Hematopoietic multipotent progenitor cell treated with erythropoietin and hydrocortisone succinate and interleukin-3 and kit ligand, for 15 days (in vitro differentiated cells): ENCODE data around the gene CDH4.

Experiments used
- DNase-seq: peaks from one replicate; pipeline ENCODE4 v3.0.0-alpha.2; 2015; ENCODE audit warnings: low spot score

CDH4 gene

DNA sequence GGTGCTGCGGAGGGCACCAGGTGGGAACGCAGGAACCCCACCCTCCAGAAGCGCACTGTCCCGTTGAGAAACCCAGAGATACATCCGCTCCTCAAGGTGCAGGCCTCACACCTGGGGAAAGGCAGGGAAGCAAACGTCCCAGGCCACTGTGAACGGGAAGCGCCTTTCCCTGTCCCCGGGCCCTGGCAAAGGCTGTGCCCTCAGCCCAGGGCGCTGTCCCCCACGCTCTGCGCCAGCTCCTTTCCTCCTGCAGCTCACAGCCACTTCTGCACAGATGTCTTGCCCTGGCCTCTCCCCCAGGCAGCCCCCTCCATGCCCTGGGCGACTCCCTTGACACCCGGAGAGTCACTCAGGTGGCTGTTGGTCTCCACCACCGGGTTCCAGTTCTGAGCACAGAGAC lies 609.8 kb downstream of the CDH4 start:
- no peak for DNase-seq

DNA sequence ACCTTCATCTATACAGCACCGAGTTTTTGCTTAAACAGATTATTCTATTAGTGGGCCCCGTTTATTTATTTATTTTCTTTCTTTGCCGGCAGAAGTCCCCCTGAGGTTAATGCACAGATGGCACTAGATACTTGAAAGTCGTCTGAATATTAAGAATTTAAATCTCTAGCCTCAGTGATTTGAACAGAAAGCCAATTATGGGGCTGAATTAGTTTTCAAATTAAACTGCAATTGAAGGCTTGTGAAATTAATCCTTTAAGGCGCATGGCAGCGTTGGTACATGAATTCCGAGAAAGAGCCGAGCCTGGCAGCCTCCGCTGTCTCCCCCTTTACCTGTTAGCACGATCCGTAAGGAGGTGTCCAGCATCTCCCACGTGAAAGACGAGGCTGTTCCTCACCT lies 610.8 kb downstream of the CDH4 start:
- no peak for DNase-seq

DNA sequence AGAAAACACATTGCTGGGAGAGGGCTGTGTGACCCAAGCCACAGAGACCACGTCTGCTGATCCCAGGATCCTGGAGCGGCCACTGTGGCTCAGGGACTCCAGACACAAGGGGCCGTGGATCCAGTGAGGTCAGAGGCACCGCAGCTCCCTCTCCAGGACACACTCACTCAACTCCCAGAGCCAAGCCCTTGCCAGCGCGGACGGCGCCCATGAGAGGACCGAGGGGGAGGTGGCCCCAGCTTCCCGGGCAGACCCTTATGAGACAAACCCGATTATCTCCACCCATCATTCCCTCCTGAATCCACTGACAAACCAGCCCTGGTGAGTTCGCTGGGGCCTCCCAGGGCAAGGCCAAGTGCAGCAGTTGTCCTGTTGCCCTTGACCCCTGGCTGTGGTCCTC lies 612.4 kb downstream of the CDH4 start:
- DNase-seq = no peak

DNA sequence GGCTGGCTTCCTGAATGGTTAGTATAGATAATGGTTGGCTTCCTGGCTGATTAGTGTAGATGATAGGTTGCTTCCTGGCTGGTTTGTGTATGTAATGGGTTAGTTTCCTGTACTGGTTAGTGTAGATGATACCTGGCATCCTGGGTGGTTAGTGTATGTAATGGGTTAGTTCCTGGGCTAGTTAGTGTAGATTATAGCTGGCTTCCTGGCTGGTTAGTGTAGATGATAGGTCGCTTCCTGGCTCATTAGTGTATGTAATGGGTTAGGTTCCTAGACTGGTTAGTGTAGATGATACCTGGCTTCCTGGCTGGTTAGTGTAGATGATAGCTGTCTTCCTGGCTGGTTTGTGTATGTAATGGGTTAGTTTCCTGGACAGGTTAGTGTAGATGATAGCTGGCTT lies 613.3 kb downstream of the CDH4 start:
- no peak for DNase-seq

DNA sequence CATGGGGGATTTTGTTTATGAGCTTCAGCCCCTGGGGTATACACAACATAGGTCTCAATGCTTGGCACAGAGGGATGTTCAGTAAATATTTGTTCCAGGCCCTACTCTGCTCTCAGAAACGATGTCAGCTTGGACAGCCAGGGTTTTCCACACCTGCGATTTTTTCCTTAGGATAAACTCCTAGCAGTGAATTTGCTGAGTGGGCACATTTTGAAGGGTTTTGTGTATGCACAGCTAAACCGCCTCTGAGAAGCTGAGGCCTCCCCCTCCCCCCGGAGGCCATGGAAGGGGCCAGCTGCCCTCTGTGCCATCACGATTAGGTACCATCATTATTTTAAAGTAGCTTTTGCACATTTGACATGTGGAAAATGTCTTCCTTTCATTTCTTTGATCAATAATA lies 614.1 kb downstream of the CDH4 start:
- no peak for DNase-seq

DNA sequence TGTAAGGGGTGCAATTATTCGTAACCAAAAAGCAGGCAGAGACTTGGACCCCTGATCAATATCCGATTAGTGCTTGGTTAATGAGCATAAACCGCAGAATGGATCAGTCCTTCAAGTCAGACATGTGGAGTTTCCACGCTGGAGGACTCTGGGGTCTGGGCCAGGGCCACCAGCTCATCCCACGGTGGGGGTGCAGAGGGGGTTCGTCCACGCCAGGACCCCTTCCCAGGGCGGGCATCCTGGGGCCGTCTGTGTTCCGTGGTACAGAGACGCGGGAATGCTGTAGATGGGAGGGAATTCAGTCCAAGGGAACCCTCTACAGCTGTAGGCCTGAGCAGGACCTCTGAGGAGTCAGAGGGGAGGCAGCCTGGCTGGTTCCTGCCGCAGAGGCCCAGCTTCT lies 615.9 kb downstream of the CDH4 start:
- DNase-seq = no peak

DNA sequence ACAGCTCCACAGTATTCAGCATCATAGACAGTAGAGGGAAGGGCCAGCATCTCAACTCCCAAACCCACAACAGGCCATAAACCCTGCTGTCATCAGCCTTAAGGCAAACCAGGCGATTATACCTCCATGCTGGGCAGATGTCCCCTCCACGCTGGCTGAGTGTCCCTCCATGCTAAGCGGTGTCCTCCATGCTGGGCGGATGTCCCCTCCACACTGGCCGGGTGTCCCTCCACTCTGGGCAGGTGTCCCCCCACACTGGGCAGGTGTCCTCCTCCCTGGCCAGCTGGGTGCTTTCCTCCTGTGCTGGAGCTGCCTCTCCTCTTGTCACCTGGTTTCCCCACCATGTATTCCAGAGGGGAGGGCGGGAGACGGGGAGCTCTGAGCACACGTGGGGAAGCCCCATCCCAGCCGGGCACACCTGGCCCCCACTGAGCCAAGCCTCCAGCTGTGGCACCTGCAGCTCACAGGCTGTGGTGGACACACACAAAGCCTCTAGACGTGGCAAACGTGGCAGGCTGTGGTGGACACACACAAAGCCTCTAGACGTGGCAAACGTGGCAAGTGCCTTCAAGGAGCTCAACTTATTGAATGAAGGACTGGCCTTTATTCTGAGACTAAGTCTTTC lies 616.5 kb downstream of the CDH4 start:
- no peak for DNase-seq

DNA sequence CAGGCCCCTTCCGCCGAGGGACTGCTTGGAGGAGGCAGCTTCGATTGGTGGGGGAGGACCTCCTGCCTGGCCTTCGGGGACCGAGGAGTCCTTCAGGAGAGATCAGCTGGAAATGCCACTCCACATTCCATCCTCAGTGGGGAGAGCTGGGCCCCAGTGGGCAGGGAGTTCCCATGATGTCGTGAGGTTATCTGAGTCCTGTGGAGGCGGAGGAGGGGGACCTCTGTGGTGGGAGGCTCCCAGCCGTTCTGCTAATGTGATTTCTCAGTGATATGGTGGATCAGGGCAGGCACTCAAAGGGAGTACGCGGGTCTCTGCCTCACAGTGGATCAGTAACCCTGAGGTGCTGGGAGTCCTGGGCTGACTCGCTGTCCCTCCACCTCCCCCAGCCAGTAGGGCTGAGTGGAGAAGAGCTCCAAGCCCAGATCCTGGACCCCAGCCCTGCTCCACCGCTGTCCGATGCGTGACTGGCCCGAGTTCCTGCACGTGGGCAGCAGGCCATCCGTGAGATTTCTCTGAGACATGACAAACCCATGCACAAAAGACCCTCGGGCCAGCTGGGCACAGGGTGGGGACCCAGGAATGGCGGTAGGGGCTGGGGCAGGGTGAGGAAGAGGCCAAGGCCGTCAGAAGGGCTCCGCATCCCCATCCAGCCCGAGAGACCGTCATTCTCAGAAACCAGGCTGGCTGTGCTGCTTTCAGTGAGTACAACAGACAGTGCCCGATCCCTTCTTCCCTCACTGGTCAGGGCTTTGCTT lies 617.9 kb downstream of the CDH4 start:
- DNase-seq = no peak

DNA sequence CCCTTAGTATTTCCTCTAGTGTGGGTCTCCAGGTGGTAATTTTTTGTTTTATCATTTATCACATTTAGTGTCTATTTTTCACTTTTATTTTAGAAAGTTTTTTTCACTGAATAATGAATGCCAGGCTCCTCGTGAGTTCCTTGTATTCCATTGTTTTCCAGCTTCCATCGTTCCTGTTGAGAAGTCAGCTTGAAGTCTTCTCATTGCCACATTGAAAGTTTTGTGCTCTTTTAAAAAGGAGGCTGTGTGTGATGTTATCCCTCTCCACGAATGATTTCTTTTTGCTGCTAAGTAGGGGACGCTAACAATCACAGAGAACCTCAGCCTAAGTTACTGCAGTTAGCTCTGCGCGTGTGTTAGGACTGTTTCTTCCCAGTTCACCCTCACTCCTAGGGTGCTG lies 619.1 kb downstream of the CDH4 start:
- DNase-seq = no peak

DNA sequence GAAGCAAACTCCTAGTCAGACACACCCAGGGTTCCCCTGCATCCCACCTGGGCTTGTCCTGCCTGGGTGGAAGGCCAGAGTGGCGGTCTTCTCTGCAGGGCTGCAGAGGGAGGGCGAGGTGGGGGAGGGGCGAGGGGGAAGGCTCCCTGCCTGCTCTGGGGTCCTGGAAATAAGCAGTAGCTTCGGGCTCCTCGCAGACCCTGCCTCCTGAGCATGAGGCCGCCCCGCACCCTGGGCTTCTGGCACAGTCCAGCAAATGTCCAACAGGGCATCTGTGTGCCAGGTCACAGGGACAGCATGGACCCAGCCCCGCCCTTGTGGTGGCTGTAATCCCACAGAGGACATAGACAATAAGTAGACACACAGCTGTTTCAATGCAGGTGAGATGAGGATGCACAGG lies 619.9 kb downstream of the CDH4 start:
- DNase-seq = no peak

DNA sequence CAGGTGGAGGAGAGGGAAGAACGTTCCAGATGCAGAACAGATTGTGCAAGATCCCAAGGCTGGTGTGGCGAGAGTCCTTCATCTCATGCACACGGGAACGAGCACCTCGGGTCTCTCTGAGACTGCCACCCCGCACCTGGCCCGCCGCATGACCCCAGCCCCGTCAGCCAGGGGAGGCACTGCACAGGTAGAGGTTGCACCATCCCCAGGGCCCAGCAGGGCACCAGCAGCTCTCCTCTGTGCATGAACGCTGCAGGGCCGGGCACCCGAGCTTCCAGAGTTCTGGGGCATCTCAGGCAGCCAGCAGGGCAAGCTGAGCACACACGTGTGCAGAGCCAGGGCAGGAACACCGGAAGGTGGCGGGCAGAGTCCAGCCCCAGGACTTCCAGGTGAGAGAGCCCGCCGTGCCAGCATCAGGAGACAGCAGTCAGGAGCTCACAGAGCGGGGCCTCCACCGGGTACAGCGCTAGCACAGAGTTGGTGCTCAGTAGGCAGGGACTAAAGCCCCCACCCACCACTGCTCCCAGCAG lies 620.4 kb downstream of the CDH4 start:
- no peak for DNase-seq

DNA sequence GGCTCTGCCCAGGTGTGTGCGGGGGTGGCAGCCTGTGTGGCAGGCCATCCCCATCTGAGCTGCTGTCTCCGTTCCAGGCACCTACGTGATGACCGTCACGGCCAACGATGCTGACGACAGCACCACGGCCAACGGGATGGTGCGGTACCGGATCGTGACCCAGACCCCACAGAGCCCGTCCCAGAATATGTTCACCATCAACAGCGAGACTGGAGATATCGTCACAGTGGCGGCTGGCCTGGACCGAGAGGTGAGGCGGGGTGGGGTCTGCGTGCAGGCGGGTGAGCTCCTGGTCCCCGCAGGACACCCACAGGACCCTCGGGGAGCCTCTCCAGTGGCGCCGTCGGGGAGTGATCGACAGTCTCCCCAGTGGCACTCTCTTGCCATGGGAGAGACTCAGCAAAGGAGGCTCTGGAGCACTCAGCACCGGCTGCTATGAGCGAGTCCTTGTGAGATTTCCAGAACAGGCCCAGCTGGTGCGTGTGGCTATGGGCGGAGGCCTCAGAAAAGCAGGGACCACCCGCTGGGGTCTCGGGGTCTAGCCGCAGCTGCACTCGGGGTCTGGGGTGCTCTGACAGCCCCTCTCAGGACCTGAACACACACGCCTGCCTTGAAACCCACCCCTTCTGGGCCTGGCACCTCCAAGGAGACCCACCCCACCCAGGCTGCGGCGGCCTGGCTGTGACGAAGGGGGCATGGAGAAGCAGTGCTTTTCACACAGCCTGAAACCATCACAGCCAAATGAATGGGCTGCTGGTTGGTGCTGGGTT lies 621.8 kb downstream of the CDH4 start:
- DNase-seq = no peak

DNA sequence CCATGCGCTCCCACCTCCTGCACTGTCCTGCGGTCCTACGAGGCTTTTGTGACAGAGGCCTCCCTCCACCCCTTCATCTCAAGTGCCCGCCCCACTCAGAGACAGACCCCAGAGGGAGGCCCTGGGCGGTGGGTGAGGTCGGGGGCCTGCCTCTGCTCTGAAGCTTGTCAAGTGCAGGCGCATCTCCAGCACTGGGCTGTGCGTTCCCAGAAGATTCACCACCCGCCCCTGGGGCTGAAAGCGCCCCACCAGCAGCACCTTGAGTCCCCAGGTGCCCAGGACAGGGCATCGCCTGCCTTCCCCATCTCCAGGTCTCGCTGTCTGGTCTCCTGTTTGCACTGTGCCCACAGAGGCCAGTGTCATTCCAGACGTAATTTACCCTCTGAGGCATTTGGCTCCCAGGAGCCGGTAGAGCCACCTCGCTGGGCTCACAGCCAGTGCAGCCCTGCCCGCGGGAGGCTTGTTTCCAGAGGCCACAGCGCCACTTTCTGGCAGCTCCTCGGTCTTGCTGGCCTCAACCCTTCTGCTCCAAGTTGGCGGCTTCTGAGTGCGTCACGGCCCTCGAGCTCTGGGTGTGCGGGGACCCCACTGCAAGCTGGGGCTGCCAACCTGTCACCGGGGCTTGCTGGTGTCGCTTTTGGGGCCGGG lies 622.5 kb downstream of the CDH4 start:
- DNase-seq = no peak

DNA sequence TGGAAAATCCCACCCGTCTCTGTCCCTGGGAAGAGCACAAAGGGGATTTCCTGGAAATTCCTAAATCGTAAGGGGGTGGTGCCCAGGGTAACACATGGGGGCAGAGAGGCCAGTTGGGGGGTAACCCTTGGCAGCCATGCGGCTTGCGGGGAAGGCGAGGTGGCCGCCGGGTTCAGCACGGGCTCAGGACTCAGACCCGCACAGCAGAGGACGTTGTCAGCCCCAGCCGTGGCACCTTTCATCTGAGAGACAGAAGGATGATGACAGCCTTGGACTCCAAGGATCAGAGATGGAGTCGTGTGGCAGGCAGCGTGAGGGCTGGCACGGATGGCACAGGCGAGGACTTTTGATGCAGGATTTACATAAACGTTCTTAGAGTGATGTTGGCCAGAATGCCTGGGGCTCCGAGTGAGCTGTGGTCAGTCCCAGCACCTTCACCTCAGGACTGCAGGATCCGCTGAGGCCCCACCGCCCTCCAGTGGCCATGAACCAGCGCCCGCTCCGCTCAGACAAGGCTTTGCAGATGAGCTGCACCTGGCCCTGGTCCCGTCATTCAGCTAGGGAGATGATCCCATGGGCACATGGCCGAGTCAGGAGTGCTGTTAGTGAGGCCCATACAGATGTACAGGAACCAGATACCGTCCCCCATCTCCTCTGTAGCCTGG lies 623.3 kb downstream of the CDH4 start:
- DNase-seq = no peak

DNA sequence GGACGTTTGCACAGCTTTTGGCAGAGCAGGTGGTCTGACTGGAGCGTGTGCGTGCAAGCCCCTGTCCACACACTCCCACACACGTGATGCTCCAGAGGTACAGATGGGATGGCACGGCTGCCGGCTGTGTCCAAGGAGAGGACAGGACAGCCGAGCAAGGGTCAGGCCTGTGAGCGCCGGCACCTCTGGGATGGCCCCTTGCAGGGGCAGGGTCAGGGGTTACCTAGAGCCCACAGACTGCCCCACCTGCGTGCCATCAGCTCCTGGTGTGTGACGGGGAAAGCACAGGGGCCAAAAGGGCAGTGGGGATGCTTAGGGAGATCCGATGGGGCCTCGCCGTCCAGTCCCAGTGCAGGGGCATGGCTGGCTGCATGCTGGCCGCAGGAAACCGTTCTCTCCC lies 623.9 kb downstream of the CDH4 start:
- no peak for DNase-seq

DNA sequence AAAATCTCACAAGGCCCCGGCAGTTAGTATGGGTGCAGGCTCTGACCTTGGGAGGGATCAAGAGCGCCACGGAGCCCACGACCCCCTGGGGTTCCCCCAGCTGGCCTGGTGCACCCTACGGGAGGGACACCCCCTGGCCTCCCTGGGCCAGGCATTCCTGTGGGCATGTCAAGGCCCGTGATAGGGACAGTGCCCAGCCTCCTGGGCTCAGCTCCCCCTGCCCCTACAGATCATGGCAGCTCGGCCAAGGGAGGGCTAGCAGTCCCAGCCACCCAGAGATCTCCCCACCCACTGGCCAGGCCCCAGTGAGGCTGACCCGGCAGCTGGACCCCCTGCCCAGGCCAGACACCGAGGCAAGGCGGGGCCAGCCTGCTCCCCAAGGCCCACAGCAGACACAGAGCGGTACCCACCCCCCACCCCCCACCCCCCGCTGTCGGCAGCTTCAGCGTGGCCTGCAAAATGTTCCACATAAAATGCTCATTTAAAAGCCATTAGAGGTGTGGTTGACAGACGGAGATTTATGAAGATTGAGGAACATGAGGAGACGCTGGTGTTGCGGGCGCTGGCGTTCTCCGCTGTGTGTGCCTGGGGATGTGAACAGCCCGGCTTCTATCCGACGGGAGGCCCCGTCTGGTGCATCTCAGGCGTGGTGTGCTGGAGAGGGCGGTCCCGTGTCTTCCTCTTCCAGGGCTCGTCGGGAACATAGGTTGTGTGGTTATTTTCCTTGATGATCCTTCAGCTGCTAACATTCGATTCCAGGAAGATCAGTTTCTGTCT lies 625.1 kb downstream of the CDH4 start:
- no peak for DNase-seq

DNA sequence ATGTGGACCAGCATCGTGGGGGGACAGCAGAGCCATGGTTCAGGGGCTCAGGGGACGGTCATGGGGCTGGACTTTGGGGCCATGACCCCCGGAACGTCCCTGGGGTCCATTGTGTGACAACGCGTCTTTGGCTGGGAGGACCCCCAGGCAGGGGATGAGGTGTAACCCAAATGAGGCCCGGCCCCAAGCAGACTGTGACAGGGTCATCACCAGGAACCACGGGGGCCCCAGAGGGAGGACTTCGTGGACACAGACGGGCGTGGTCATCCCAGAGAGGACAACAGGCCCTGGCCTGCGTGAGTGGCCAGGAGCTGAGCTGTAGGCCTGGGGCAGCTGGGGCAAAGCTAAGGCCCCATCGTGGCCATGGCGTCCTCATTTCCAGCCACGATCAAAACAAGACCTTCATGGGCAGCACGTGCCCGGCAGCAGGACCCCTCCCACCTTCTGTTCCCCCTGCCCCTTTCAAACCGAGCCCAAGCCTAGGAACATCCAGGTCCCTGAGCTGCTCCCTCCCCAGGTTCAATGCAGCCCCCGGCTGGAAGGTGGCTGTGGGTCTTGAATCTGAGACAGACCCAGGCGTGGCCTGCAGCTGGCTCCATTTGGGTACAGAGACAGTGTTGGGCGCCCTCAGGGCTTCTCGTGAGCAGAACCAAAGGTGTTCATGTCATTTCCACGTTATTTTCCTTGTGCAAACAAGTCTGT lies 625.9 kb downstream of the CDH4 start:
- DNase-seq = no peak

DNA sequence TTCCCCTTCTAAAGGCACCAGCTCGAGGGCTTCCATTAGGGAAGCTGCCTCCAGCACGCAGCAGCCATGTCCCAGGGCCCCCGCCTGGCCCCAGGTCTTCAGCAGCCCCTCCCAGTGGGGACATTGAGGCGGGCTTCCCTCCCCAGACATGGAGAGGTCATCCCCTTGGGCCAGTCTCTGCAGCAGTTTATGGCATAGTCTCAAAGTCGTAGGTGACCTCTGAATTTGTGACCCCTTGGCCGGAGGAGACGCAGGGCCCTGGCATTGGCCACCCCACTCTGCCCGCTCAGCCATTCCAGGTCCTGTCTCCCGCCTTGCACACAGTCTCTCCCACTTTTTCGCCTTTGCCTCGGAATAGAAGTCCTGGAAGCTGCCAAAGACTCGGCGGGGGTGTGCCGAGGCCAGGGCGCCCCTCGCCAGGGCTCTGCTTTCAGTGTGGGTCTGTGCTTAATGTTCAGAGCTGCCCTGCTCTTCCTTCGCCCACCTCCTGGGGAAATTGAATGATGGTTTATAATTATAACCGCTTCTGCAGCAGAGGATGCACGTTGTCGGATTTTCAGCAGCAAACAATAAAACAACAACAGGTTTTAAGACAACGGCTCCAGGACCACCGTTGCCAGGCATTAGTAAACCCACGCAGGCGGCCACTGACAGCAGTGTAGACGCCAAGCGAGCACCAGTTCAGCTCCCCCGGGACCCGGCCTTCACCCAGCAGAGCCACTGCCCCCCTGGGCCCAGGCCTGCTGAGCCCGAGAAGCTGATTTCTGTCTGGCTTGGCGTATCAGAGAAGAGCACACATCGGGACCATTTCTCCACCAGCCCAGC lies 626.6 kb downstream of the CDH4 start:
- no peak for DNase-seq

DNA sequence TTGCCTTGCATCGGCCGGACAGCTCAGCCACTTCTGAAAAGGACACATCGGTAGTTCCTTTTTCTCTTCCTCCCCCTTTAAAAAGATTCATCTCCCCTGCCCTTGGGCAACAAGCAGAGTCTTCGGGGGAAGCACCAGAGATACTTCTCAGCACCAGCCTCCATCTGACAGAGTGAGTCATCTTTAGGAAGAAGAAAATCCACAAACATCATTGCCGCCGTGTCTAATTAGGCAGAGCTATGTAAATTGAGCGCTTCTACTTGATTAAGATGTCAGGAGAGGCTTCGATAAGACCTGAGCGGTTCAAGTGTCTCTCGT lies 627.2 kb downstream of the CDH4 start:
- DNase-seq = no peak

DNA sequence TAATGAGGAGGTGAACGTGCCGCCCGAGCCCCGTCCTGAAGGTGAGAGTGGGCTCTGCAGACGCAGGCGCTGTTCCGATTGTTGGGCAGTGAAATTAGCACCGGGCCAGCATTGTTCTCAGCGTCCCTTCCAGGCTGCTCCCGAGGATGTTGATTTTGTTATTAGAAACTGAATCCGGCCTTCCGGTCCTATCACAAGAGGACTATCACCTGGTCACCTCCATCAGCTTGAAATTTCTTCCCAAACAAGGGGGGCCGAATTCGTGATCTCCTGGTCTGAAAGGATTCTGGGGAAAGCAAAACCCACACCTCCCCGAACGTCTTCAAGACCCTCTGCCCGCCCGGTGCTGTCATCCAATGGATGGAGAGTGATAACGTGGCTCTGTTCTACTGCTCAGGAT lies 627.6 kb downstream of the CDH4 start:
- DNase-seq = no peak
